ENCODE results near the gene SLC7A11. TPM values are rescaled to one million over a fixed set of nuclear protein-coding genes. Genes with fewer than 3 reads are reported as not detected.
A peak's percentile ranks its signal among the peaks of the same experiment; 100 is the strongest.

SLC7A11 gene
- total RNA-seq, 4 donors from 2014 or later = 6.2 to 39.8 (median 8.8) TPM

- no peaks in the 10 kb centered on the region for H3K4me1 ChIP-seq
- H3K27me3 ChIP-seq = no peaks in the 10 kb centered on the region
- H3K36me3 ChIP-seq = no peaks in the 10 kb centered on the region
- no peak for DNase-seq
- H3K27ac ChIP-seq = no peak overlapping the region
- TF ChIP-seq, protein P1, sequence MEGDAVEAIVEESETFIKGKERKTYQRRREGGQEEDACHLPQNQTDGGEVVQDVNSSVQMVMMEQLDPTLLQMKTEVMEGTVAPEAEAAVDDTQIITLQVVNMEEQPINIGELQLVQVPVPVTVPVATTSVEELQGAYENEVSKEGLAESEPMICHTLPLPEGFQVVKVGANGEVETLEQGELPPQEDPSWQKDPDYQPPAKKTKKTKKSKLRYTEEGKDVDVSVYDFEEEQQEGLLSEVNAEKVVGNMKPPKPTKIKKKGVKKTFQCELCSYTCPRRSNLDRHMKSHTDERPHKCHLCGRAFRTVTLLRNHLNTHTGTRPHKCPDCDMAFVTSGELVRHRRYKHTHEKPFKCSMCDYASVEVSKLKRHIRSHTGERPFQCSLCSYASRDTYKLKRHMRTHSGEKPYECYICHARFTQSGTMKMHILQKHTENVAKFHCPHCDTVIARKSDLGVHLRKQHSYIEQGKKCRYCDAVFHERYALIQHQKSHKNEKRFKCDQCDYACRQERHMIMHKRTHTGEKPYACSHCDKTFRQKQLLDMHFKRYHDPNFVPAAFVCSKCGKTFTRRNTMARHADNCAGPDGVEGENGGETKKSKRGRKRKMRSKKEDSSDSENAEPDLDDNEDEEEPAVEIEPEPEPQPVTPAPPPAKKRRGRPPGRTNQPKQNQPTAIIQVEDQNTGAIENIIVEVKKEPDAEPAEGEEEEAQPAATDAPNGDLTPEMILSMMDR (IDR thresholded peaks at IDR 0.05) = no peak
- no peak for TF ChIP-seq POLR2A (IDR thresholded peaks at IDR 0.05)
- H3K9me3 ChIP-seq = no peaks in the 10 kb centered on the region
- no peak overlapping the region for H3K4me3 ChIP-seq (replicated peaks in 1 of 3)
- WGBS, 2 donors = 56 to 74% methylated on average over 6 of the region's 6 CpGs
- intact Hi-C loops (cut with DNase I) = no loop called here
These were observed 60.9 kb downstream of the SLC7A11 start for GRCh38 chr4:138181287-138181686.

DNA sequence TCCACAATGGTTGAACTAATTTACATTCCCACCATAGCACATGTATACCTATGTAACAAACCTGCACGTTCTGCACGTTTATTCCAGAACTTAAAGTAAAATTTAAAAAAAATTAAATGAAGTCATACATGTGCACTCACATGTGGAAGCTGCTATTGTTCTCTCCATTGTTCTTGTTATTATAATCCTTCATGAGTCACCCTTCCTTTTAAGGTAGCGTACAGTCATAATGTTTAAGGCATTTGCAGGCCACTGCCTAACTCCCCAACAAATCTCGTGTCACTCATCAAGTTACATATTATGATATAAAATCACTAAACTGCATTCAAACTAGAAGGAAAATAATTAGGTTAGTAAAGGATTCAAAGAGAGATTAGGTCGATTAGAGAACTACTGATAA lies 63.6 kb downstream of the SLC7A11 start:
- H3K27ac ChIP-seq = no peak overlapping the region
- H3K27me3 ChIP-seq = no peaks in the 10 kb centered on the region
- TF ChIP-seq POLR2A (IDR thresholded peaks at IDR 0.05) = no peak
- TF ChIP-seq, protein P1 (IDR thresholded peaks at IDR 0.05) = no peak
- intact Hi-C loops (cut with DNase I) = no loop called here
- WGBS, 2 donors = 90 to 93% methylated on average over 5 of the region's 5 CpGs
- peaks cover 7 to 9% of the 10 kb centered on the region in 2 donors for H3K4me1 ChIP-seq
- H3K4me3 ChIP-seq (replicated peaks in 1 of 3) = no peak overlapping the region
- no peaks in the 10 kb centered on the region for H3K36me3 ChIP-seq
- no peaks in the 10 kb centered on the region for H3K9me3 ChIP-seq
- no peak for DNase-seq

DNA sequence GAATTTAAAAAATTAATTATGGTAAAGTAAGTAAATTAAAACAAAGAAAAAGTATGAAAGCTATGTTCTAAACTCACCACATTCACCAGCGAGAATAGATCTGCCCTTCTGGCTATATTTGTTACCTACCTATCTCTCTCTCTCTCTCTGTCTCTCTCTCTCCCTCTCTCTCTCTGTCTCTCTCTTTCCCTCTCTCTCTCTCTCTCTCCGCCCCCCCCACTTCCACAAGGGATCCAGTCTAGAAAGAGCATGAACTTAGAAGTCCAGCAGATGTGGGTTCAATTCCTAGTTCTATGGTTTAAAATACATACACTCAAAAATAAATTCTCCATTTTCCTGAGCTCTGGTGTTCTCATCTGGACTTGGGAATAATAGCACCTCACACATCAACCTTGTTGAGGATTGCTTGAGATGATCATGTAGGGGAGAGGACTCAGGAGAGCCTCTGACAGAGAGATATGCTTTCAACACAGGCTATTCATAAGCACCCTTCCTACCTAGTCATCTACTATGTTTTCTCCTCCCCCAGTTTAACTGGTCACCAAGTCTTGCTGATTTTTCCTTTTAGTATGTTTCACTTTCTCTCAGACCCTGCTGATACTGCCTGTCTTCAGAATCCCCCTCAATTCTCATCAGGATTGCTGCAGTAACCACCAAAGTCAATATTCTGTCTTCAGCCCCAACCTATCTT lies 64.7 kb downstream of the SLC7A11 start:
- 96 to 97% methylated on average over 2 of the region's 2 CpGs for WGBS, 2 donors
- TF ChIP-seq, protein P1 (IDR thresholded peaks at IDR 0.05) = no peak
- intact Hi-C loops (cut with DNase I) = no loop called here
- Histone ChIP-seq H3K27me3 (no peaks in the 10 kb centered on the region), H3K9me3 (no peaks in the 10 kb centered on the region), H3K4me3 (replicated peaks in 1 of 3) (no peak overlapping the region), H3K36me3 (no peaks in the 10 kb centered on the region), H3K27ac (no peak overlapping the region), H3K4me1 (peaks cover 7 to 9% of the 10 kb centered on the region in 2 donors)
- no peak for DNase-seq

DNA sequence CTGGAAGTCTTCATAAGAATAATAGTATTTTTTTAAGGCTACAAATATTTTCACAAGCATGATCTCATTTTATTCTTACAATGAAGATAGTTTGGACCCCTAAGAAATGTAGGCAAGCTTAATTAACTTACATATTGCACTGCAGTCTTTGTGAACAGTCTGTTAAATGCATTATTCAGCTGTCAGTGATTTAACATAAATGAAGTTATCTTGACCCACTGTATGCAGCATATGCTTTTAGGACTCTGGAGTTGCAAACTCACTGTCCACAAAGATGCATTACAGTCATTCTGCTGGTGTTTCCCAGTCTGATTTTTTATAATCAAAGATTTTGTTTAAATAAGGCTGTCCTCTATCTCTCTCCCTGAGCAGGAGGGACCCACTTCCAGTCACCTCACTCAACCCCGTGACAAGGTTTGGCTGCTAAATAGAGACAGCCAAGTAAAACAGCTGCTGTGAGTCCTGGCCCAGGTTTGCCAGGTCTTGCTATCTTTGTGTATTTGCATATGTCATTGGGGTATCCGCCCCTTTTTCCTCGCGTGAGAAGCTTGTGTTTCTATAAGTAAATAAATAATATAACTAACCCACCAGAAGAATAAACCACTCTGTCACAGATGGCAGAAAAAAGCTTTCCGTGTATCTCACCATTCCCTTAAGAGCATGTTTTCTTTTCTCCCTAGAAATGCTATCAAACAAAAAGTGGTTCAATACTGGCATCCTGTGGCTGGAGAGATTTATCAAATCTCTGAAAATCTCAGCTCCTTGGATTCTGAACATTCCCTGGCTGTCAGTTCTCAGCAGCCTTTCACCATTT lies 67.0 kb downstream of the SLC7A11 start:
- H3K36me3 ChIP-seq = no peaks in the 10 kb centered on the region
- 19 to 22% methylated on average over 5 of the region's 5 CpGs for WGBS, 2 donors

More for the DNA sequence above, 67.0 kb downstream of the SLC7A11 start:
- Histone ChIP-seq H3K4me3 (replicated peaks in 1 of 3) (no peak overlapping the region), H3K9me3 (no peaks in the 10 kb centered on the region), H3K27ac (peak overlapping the region in 1 of 3 donors; percentile 41), H3K27me3 (no peaks in the 10 kb centered on the region), H3K4me1 (peaks cover 7 to 9% of the 10 kb centered on the region in 2 donors)
- intact Hi-C loops (cut with DNase I) = no loop called here
- DNase-seq = peak; percentile 11 to 50
- TF ChIP-seq, protein P1 (IDR thresholded peaks at IDR 0.05) = peak in 2 of 6 experiments; percentile 33 to 35
- TF ChIP-seq POLR2A (IDR thresholded peaks at IDR 0.05) = no peak

All from thyroid gland (tissue), 4 donors.